ENCODE measurements around the gene TMEM150A.

DNA sequence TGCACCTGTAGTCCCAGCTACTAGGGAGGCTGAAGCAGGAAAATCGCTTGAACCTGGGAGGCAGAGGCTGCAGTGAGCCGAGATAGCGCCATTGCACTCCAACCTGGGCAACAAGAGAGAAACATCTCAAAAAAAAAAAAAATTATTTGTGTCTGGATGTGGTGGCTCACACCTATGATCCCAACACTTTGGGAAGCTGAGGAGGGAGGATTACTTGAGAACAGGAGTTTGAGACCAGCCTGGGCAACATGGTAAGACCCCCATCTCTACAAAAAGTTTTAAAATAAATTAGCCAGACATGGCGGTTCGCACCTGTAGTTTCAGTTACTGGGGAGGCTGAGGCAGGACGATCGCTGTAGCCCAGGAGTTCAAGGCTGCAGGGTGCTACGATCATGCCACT lies 26.8 kb downstream of the TMEM150A start:
- TF ChIP-seq POLR2A (IDR thresholded peaks at IDR 0.05) = no peak
- TF ChIP-seq, protein P1, sequence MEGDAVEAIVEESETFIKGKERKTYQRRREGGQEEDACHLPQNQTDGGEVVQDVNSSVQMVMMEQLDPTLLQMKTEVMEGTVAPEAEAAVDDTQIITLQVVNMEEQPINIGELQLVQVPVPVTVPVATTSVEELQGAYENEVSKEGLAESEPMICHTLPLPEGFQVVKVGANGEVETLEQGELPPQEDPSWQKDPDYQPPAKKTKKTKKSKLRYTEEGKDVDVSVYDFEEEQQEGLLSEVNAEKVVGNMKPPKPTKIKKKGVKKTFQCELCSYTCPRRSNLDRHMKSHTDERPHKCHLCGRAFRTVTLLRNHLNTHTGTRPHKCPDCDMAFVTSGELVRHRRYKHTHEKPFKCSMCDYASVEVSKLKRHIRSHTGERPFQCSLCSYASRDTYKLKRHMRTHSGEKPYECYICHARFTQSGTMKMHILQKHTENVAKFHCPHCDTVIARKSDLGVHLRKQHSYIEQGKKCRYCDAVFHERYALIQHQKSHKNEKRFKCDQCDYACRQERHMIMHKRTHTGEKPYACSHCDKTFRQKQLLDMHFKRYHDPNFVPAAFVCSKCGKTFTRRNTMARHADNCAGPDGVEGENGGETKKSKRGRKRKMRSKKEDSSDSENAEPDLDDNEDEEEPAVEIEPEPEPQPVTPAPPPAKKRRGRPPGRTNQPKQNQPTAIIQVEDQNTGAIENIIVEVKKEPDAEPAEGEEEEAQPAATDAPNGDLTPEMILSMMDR (IDR thresholded peaks at IDR 0.05) = no peak
